Measurements from ENCODE around the gene SH3BP2.

DNA sequence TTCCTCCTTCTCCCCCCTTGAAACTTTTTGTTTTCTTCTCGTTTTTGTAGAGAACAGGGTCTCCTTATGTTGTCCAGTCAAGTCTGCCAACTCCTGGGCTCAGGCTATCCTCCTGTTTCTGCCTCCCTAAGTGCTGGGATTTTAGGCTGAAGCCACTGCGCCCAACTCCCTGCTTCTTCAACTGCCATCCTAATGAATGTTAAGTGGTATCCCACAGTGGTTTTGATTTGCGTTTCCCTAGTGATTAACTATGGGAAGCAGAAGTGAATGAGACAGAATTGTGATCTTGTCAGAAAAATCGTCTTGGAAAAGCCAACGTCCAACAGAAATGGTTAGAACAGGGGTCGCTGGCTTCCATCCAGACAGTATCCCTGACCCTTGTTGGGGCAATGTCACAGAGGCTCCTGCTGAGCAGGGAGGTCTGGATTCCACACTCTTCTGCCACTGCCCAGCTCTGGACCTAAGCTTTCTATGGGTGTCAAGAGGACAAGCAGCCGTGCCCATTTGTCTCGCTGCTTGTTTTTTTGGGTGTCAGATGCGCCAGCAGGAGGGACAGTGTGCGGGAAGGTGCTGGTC lies 49.9 kb downstream of the SH3BP2 start:
- TF ChIP-seq POLR2AphosphoS5 (IDR thresholded peaks at IDR 0.05; ENCODE audit: borderline replicate concordance, low read depth, low read length) (no peak), FOXP2 (optimal IDR thresholded peaks at IDR 0.05; ENCODE audit: control extremely low read depth, extremely low read length, insufficient read depth) (no peak), EZH2 (IDR thresholded peaks at IDR 0.05) (no peak)
